IPS DF 19.7 (cell line): ENCODE data around the gene SLC15A2.

Experiments
- DNase-seq: peaks from one replicate; pipeline ENCODE4 v3.0.0-alpha.2; 2013; ENCODE audit warnings: low read depth, low spot score

Gene SLC15A2

GRCh38 chr3:121979734-121980449, 85.7 kb downstream of the SLC15A2 start:
- DNase-seq, result no peak

DNA sequence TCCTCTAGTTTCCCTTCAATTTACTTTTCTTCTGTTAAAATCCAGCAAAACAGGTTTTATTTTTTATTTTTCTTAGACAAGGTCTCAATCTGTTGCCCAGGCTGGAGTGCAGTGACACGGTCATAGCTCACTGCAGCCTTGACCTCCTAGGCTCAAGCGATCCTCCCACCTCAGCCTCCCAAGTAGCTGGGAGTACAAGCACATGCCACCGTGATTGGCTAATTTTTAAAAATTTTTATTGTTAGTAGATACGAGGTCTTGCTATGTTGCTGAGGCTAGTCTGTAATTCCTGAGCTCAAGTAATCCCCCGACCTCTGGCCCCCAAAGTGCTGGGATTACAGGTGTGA, 86.2 kb downstream of the SLC15A2 start:
- no peak for DNase-seq

GRCh38 chr3:121981473-121981872, 87.3 kb downstream of the SLC15A2 start:
- DNase-seq, result no peak

GRCh38 chr3:121985846-121986245, 91.6 kb downstream of the SLC15A2 start:
- no peak for DNase-seq

DNA sequence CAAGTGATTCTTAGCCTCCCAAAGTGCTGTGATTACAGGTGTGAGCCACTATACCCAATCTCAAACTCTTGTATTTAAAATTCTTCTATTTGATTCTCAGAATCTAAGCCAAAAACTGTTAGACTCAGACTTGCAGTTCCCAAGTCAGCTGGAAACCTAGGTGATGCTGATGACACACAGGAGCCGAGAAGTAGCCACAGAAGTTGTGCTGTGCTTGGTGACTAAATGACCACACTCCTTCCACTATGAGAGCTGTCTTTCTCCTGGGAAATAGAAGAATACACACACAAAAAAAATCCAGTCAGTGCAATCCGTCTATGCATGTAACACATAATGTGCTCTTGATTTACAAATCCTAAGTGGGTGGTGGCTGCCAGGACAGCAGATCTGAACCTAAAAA, 93.9 kb downstream of the SLC15A2 start:
- no peak for DNase-seq

GRCh38 chr3:121989943-121990342, 95.7 kb downstream of the SLC15A2 start:
- no peak for DNase-seq

DNA sequence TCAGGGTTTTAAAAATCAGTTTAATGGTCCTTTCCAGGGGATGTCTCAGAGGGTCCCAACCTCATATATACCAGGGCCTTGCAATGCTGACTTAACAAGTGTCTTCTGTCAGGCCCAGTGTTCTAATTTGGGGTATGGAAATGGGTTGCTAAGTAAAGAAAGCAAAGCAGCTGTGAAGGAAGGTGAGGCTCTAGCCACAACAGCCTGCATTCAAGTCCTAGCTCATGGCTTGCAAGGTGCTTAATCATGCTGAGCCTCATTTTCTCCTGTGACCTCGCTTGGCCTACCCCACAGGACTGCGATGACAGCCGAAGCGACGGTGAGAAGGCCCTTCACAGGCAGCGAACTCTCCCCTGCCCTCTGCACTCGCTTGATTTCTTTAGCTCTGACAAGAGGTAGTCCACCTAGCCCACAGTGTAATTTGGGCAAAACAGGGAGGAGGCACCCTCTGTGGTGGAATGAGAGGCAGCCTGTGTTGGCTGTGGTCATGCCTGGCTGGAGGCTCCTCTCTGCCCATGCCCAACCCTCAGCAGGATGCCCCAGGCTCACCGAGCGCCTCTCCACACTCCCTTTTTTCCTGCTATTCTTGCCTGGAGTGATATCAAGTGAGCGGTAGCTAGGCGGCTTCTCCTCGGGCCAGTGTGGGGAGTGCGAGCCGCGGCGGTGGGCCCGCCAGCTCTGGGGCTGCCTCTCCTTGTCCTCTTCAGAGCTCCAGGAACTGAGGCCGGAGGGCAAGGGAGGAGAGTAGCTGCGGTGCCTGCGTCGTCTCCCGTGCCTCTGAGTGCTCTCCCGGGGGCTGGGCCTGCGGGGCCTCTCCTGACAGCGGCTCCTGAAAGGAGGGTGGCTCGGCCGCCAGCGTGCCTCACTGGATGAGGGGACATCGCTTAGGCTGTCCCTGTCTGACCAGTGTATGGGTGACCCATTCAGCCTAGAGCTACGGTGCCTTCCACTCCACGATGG, 98.7 kb downstream of the SLC15A2 start:
- DNase-seq, result no peak
